Stimulated activated CD8-positive, alpha-beta memory T cell treated with anti-CD3 and anti-CD28 coated beads, Interleukin-12 subunit alpha, Interleukin-12 subunit beta, amount 100 ng/mL, for 24 hours (primary cell): Measurements from ENCODE around the gene NR1D2.
"Not testable (repeated sequence)": the region's sequence is repeated elsewhere in the genome, so short reads cannot be mapped to it uniquely, and the experiment has no call there.

ENCODE experiments used
- DNase-seq: peaks from one replicate; pipeline ENCODE4 v3.0.0-alpha.2; 2020; ENCODE audit errors: extremely low read depth

The NR1D2 gene

DNA sequence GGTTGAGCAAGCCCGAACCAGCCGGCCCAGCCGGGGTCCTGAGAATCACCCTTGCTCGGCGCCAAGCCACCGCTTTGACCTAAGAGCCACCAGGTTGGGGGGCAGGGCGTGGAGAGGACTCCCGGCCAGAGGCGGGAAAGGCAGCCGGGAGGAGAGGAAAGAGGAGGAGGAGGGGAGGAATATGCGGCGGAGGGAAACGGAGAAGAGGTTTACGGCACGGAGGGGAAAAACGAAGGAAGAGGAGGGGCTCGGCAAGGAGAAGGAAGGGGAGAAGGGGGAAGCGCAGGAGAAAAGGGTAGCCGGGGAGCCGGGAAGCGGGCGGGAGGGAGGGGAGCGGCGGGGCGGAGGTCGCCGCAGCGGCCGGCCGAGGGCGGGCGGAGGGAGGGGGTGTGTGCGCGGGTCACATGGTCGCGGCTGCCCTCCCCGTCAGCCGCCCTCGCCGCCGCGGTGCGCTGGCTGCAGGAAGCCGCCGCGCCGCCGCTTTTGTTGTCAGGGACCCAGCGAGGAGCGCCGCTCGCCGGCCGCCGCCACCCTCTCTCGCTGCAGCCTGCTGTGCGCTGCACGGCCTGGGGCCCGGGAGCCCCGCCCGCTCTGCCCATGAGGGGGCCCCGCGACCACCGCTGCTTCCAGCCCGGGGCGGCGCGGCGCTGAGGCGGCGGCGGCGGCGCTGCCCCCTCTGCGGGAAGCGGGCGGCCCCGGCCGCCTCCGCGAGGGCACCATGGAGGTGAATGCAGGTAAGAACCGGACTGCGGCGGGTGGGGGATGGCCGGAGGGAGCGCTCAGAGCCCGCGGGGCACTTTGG lies at the start of gene NR1D2:
Gene NR1D2, plus strand, starts transcription at position 426 of the 802 bp plus-strand sequence. Its CDS starts 293 bp downstream, at position 719.
- peak; percentile 57 for DNase-seq

DNA sequence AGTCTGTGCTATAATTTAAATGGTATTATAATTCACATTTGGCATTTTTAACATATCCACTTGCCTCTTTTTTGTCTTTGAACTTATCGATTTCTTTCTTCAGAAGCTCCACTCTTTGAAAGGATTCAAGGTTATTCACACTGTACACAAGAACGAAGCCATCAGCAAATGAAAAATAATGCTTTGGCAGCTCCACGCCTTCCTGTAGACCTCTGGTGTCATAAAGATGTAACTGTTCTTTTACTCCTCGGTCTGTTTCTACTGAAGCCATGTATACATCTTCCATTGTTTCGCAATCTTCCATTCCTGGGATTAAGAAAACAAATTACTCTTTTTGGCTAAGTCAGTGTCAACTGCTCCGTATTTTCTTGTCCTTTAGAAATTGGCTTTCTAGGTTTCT lies 44.3 kb upstream of the NR1D2 start:
- DNase-seq = no peak

DNA sequence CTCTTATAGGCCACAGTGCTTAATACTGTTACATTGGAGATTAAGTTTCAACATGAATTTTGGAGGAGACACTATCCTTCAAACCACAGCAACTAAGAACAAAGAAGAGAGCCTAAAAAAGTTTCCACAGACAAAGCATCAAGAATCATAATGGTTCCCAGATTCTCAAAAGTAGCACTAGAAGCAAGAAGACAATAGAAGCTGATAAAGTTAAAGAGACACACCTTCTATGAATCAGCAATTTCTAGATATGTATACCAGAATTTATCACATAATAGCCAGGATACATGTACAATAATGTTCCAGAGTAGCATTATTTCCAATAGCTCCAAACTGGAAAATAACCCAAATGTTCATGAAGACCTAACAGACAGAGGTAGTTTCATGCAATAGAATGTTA lies 40.5 kb upstream of the NR1D2 start:
- DNase-seq = no peak

DNA sequence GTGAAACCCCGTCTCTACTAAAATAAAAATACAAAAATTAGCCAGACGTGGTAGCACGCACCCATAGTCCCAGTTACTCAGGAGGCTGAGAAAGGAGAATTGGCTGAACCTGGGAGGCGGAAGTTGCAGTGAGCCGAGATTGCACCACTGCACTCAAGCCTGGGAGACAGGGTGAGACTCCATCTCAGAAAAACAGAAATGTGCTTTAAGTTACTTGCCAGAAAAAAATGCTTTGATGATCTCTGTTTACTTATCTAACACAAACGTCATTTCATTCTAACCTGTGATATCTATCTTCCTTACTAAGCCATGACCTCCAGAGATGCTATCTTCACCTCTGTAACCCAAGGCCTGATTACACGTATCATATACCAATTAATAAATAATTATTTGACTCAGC lies 35.7 kb upstream of the NR1D2 start:
- no peak for DNase-seq

DNA sequence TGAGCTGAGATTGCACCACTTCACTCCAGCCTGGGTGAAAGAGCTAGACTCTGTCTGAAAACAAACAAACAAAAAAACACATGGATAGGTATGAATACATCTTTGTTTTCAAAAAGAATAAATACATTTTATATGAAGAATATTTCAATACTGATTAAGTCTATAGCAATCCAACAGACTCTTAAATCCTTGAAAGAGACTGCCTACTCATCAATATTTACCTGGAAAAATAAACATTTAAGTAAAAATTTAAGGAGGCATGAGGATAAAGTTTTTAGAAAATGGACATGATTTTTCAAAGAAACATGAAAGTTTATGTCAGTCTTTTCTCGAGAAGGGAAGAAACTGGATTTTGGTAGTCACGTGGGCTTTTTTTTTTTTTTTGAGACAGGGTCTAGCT lies 33.7 kb upstream of the NR1D2 start:
- DNase-seq = no peak

DNA sequence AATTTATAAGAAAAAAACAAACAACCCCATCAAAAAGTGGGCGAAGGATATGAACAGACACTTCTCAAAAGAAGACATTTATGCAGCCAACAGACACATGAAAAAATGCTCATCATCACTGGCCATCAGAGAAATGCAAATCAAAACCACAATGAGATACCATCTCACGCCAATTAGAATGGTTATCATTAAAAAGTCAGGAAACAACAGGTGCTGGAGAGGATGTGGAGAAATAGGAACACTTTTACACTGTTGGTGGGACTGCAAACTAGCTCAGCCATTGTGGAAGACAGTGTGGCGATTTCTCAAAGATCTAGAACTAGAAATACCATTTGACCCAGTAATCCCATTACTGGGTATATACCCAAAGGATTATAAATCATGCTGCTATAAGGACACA lies 32.8 kb upstream of the NR1D2 start:
- DNase-seq = not testable (repeated sequence)

DNA sequence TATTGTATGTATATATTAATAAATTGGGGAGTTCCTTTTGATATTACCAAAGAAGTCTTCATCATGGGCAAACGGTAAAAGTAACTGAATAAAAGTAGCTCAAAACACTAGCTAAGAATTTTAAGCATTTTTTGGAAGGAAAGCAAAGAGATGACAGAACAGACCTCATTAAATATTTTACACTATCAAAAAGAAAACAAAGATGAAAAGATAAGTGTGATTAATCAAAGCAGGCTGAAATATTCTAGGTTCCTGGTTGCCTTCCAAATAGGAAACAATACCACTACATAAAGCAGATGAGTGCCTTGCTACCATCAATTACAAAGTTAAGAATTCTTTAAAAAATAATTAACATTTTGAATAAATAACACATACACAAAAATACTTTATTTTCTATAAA lies 31.9 kb upstream of the NR1D2 start:
- no peak for DNase-seq

DNA sequence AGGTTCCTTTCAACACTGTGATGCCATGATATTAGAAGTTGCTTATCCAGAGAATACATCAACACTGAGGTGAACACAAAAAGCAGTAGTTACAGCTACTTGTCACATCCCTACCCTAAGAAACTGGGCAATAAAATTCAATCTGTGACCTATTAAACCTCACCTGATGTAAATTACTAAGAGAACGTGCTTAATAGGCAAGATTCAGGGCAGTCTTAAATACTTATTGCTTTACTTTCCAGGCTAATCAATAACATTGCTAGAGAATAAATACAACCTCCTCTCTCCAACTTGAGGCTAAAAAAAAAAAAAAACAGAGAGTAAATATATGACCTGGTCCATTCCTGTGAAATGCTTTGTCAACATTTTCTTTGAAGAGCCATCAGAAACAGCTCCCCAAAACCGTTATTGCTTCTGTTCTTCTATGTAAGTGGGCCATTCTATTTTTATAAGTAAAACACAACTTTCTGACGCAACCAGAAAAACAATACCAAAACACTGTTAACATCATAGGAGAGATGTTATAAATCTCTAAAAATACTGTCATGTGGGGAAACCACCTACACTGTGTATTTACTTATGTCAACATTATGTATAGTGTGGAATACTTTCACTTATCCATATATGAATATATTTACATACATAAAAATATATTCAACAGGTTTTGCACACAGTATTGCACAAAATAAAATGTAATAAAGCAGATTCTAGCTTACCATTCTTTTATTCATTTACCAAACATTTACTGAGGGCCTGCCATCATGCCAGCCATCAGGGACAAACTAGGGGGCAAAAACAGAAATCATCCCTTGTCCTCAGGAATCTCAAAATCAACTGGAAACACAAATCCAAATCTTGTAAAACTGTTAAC lies 31.0 kb upstream of the NR1D2 start:
- DNase-seq = no peak

DNA sequence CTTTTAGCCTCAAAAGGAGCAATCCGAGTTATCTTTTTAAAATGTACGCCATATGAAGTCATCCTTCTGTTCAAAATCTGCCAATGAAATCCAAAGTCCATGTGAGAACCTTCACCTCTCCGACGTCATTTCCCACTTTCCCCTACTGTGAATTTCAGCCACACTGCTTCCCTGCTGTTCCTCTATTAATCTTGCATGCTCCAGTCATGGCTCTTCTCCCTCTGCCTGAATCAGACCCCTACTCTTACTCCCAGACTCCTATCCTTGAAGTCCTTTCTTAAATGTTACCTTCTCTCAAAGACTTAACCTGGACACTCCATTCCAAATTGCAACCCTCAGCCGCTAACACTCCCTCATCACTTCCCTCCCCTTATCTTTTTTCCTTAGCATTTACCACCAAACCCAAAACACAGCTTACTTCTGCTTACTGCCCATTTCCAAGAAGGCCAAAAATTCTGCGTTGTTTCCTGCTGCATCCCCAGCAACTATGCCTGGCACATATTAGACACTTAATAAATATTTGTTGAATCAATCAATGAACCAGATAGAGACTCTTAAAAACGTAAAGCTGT lies 29.5 kb upstream of the NR1D2 start:
- DNase-seq = no peak

DNA sequence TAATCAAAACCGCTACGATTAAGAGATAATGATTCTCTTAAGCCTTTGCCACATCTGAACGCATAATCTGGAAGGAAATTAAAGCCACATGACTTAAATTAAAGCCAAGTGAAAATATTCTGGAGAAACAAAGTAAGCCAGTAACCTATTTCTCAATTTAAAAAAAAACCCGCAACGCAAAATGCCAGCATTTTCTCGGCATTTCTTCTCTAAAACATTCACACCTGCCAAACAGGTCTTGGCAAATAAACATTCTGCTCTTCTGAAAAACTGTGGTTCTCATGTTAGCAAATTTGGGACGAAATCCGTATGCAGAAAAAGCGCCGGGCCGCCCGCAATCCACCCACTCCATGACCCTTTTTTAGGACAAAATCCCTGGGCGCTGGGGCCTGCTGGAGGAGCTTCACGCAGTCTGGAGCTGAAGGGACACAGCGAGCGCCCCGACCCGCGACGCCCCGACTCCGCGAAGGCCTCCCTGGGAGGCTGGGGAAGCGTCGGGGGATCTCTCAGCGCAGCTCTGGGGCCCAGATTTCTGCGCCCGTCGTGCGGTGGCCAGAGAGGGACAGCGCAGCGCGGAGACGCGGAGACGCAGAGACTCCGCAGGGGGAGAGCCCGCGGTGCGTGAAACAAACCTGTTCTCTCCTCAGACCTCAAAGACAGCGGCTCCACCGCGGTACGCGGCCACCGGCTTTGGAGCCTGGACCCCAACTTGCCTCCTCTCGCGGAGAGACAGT lies 28.8 kb upstream of the NR1D2 start:
- no peak for DNase-seq

DNA sequence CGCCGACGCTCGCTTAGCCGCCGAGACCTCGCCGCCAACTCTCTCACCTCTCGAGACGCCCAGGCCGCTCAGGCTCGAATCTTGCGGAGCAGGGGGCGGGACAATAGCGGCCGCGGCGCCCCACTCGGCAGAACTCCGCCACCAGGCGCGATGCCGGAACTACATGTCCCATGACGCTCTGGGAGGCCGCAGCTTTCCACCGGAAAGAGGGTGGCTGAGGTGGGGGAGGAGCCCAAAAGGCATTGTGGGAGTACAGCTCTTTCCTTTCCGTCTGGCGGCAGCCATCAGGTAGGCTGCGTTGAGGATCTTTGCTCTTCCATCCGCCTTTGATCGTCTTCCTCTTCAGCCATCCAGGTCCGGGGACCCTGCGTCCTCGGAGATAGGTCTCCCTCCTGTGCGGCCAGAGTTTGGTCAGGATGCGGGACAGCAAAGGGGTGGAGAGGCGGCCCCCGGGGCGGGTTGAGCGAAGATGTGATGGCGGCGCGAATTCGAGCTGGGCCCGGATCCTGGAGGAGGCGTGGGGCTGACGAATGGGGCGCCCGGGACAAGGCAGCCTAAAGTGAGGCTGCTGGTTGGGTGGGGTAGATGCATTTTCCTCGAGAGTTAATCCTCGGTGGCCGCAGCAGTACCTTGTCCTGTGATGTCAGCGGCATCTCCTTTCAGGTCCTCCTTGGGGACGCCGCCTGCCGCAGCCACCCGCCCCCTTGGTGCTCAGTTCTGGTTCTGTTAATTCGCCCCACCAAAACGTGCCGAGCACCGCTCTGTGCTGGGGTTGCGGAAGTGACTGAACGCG lies 28.0 kb upstream of the NR1D2 start, which contains the start of the genes NKIRAS1 and RPL15:
Gene NKIRAS1, minus strand, starts transcription at position 105 of the 793 bp plus-strand sequence. CDS start 6,086 bp downstream, outside the sequence.
Gene RPL15, plus strand, starts transcription at position 247 of the 793 bp plus-strand sequence. CDS start 728 bp downstream, outside the sequence.
- DNase-seq = peak; percentile 94

DNA sequence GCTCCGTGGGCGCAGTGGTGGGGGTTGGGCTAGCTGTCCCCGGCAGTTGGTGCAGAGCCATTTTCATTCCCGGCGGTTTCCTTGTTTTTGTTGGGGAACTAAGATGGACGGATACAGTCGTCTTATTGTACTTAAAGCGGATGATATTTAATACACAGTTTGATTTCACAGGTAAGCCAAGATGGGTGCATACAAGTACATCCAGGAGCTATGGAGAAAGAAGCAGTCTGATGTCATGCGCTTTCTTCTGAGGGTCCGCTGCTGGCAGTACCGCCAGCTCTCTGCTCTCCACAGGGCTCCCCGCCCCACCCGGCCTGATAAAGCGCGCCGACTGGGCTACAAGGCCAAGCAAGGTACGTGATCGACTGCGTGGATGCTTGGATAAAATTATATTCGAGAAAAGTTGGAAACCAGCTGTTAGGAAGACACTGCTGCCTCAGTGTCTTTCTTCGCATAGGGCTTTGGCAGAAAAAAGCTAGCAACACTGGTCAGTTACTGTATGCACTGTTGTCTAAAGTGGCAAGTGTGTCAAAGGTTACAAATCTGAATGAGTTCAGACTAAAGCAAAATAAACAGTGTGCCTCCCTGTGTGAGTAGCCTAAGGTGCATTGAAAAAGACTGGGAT lies 27.3 kb upstream of the NR1D2 start:
- DNase-seq = peak; percentile 56

DNA sequence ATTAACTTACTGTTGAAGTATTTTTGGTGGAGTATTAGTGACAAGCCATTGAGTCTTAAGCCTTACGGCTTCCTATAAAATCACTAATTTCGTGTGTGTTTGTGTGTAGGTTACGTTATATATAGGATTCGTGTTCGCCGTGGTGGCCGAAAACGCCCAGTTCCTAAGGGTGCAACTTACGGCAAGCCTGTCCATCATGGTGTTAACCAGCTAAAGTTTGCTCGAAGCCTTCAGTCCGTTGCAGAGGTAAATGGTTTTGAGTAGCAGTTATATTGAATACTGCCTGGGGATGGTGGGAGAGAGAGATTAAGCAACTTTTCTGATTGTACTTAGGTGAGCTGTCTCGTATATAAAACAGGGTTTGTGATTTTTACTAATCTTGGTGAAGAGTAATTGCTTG lies 26.8 kb upstream of the NR1D2 start:
- DNase-seq = not testable (repeated sequence)

DNA sequence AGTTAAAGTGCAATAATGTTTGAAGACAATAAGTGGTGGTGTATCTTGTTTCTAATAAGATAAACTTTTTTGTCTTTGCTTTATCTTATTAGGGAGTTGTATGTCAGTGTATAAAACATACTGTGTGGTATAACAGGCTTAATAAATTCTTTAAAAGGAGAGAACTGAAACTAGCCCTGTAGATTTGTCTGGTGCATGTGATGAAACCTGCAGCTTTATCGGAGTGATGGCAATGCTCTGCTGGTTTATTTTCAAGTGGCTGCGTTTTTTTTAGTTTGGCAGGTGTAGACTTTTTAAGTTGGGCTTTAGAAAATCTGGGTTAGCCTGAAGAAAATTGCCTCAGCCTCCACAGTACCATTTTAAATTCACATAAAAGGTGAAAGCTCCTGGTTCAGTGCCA lies 25.5 kb upstream of the NR1D2 start:
- no peak for DNase-seq

DNA sequence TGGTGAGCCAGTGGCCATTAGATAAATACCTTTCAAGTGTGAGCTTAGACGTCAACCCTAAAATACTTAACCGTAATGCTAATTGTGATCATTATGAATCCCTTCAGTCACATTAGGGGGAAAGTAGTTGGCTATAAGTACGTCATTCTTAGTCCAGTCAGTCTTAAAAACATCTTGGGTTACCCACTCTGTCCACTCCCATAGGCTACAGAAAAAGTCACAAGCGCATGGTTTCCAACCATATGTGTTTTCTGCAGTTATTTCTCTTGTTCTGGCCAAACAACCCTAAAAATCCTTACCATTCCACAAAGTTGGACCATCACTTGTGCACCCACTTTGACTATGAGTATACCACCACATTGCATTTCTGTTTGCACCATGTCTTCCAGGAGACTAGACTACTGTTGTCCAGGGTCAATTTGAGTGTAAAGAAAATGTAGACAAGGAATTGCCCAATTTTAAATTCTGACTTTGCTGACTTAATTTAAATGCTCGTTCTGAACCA lies 24.9 kb upstream of the NR1D2 start:
- DNase-seq = no peak

DNA sequence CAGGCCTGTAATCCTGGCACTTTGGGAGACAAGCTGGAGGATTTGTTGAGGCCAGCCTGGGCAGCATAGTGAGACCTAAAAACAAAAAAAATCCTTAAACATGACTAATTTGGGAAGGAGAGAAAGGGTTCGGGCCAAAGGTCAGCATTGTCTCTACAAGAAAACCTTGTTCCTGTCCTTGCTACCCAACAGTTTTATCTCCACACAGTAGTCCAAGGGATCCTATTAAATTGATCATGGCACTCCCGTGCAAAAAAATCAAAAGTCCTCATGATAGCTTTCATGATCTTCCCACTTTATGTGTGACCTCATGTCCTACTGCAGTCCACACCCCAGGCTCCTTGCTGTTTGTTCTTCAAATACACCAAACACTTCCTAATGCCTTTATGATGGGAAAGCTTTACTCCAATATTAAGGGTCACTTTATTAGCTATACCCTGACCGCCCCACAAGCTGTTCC lies 24.0 kb upstream of the NR1D2 start:
- DNase-seq = no peak

DNA sequence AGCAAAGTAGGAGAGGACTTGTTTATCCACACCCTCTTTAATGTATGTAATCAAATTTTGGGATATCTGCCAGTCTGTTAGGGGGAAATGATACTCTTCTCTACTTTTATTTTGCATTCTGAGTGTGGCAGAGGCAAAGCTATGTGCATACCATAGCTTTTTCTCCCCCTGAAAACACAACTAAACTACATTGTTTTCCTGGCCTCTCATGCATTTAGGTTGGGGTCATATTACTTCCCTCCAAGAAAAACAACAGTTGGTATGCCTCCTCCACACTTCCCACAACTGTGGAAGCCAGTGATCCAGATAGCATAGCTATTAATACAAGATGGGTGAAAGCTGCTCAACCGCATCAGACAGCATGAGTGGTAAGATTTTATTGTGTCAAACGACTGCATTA lies 21.3 kb upstream of the NR1D2 start:
- no peak for DNase-seq

DNA sequence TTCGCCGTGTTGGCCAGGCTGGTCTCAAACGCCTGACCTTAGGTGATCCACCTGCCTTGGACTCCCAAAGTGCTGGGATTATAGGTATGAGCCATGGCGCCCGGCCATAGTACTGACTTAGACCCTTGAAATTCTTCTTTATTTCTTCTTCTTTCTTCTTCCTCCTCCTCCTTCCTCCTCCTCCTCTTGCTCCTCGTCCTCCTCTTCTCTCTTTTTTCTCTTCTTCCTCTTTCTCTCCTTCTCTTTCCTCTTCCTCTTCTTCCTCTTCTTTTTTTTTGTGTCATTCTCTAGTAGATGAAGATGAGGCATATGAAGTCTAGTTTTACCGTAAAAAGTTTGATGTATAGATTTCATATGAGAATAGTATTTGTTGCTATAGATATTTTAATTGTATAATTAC lies 18.8 kb upstream of the NR1D2 start:
- no peak for DNase-seq

DNA sequence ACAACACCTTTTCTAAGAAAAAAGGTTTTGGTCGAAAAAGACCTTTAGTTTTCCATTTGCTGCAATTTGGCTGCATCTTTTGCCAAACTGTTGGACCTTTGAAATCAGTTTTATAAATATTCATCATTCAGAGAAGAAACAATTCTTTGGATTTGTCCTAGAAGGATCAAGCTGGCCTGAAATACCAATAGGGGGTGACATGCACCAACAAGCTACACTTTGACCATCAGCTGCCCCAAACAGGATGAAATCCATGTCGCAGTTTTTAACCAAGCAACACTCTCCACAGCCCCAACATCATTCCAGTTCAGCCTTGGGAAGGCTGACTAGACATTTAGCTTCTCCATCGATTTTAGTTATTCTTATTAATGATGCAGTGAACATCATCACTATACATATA lies 18.4 kb upstream of the NR1D2 start:
- no peak for DNase-seq

DNA sequence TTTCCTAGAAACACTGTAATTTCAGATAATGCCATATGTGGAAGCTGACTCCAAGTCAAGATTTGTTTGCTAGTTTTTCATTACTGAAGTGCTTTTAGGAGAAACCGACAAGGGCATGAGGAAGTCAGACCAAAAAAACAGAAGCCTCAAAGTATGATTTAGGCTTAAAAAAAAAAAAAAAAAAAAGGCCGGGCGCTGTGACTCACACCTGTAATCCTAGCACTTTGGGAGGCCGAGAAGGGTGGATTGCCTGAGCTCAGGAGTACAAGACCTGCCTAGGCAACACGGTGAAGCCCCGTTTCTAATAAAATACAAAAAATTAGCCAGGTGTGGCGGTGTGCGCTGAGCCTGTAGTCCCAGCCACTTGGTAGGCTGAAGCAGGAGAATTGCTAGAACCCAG lies 16.6 kb upstream of the NR1D2 start:
- DNase-seq = no peak
